HG02885 (cell line): Measurements from ENCODE around the gene TMEM38B.
"Not testable (repeated sequence)": the region's sequence is repeated elsewhere in the genome, so short reads cannot be mapped to it uniquely, and the experiment has no call there.

Experiments
- ATAC-seq: cut with Tn5 transposase; IDR thresholded peaks from one replicate; pipeline ENCODE4 v1.9.1; 2021; ENCODE audit warnings: mild to moderate bottlenecking; ENCODE audit not compliant: unreplicated experiment, poor library complexity

Gene TMEM38B

GRCh38 chr9:105681313-105681712, 13.0 kb upstream of the TMEM38B start:
- ATAC-seq, result no peak

- ATAC-seq, result no peak
Observed at GRCh38 chr9:105681724-105682123, 12.6 kb upstream of the TMEM38B start.

GRCh38 chr9:105683688-105684275, 10.6 kb upstream of the TMEM38B start:
- ATAC-seq, result no peak

GRCh38 chr9:105686936-105687335, 7.4 kb upstream of the TMEM38B start:
- no peak for ATAC-seq

GRCh38 chr9:105690742-105691141, 3.6 kb upstream of the TMEM38B start:
- ATAC-seq, result no peak

GRCh38 chr9:105693435-105694189, 729 bp upstream of the TMEM38B start:
- ATAC-seq, result peak; percentile 24

GRCh38 chr9:105694848-105695581, 674 bp downstream of the TMEM38B start:
- ATAC-seq, result peak; percentile 67

GRCh38 chr9:105696219-105696793, 2.0 kb downstream of the TMEM38B start:
- no peak for ATAC-seq

- ATAC-seq, result no peak
Observed at GRCh38 chr9:105697871-105698270, 3.5 kb downstream of the TMEM38B start.

- no peak for ATAC-seq
Observed at GRCh38 chr9:105698348-105698870, 4.1 kb downstream of the TMEM38B start.

- ATAC-seq, result no peak
Observed at GRCh38 chr9:105700668-105701067, 6.3 kb downstream of the TMEM38B start.

GRCh38 chr9:105701145-105701544, 6.8 kb downstream of the TMEM38B start:
- no peak for ATAC-seq

- no peak for ATAC-seq
Observed at GRCh38 chr9:105702207-105702606, 7.9 kb downstream of the TMEM38B start.

GRCh38 chr9:105703638-105704037, 9.3 kb downstream of the TMEM38B start:
- ATAC-seq, result not testable (repeated sequence)

GRCh38 chr9:105706156-105706555, 11.8 kb downstream of the TMEM38B start:
- ATAC-seq, result no peak

GRCh38 chr9:105708405-105708804, 14.1 kb downstream of the TMEM38B start:
- ATAC-seq, result peak; percentile 73

GRCh38 chr9:105710638-105711037, 16.3 kb downstream of the TMEM38B start:
- no peak for ATAC-seq

- no peak for ATAC-seq
Observed at GRCh38 chr9:105711867-105712266, 17.5 kb downstream of the TMEM38B start.

GRCh38 chr9:105712297-105712696, 18.0 kb downstream of the TMEM38B start:
- ATAC-seq, result no peak

- ATAC-seq, result no peak
Observed at GRCh38 chr9:105712773-105713172, 18.4 kb downstream of the TMEM38B start.
